Astrocyte of the spinal cord (primary cell): Measurements from ENCODE around the gene CTSZ.

Experiments used
- DNase-seq: peaks from one replicate; pipeline ENCODE4 v3.0.0; 2011; ENCODE audit warnings: low read depth, low spot score
- H3K4me3 ChIP-seq: 2 replicates; pipeline ENCODE4 v1.5.1; 2011; ENCODE audit warnings: low read depth, mild to moderate bottlenecking, low read length, moderate library complexity
- CTCF ChIP-seq: IDR thresholded peaks from 2 replicates; pipeline ENCODE4 v1.5.1; 2012; ENCODE audit warnings: low read depth, mild to moderate bottlenecking, low read length, inconsistent platforms
- in situ Hi-C: cut with HindIII; loops from 2 replicates; pipeline ENCODE4 v1.10.0; 2017; ENCODE audit warnings: low sequenced_read_pairs

The CTSZ gene

GRCh38 chr20:59032023-59032712 is 25.1 kb upstream of the CTSZ start, which contains the start of gene ATP5F1E:
Gene ATP5F1E, minus strand, starts transcription at chr20:59032335. Its CDS starts 84 bp downstream, at chr20:59032251.
- in situ Hi-C loops, result no loop called here
- no peak for TF ChIP-seq CTCF
- DNase-seq, result peak; percentile 96
- peak within 1 kb of the TSS; percentile 61 for H3K4me3 ChIP-seq

GRCh38 chr20:59031564-59032022 is 24.5 kb upstream of the CTSZ start:
- no peak for DNase-seq
- in situ Hi-C loops, result no loop called here
- peak overlapping the region; percentile 61 for H3K4me3 ChIP-seq
- no peak for TF ChIP-seq CTCF

GRCh38 chr20:59030911-59031563 is 24.0 kb upstream of the CTSZ start:
- no peak for TF ChIP-seq CTCF
- in situ Hi-C loops, result no loop called here
- no peak for DNase-seq
- H3K4me3 ChIP-seq, result peak overlapping the region; percentile 61

GRCh38 chr20:59028812-59029211 is 21.8 kb upstream of the CTSZ start:
- peak; percentile 29 for DNase-seq
- in situ Hi-C loops, result no loop called here
- H3K4me3 ChIP-seq, result peak overlapping the region; percentile 40

GRCh38 chr20:59027741-59028320 is 20.8 kb upstream of the CTSZ start:
- in situ Hi-C loops, result no loop called here
- peak; percentile 85 for DNase-seq
- no peak for TF ChIP-seq CTCF
- H3K4me3 ChIP-seq, result peak overlapping the region; percentile 19

More at GRCh38 chr20:59028812-59029211, 21.8 kb upstream of the CTSZ start:
- TF ChIP-seq CTCF, result no peak

- H3K4me3 ChIP-seq, result peak overlapping the region; percentile 19
- no peak for DNase-seq
- in situ Hi-C loops, result no loop called here
- no peak for TF ChIP-seq CTCF
Observed at GRCh38 chr20:59026904-59027740, 20.1 kb upstream of the CTSZ start.
